Measurements from ENCODE around the gene TGFBR3. TPM values are rescaled to one million over a fixed set of nuclear protein-coding genes. Genes with fewer than 3 reads are reported as not detected.

The TGFBR3 gene
- total and polyA plus RNA-seq, 2 experiments from 2014 or later = 46.8 to 68.3 TPM

DNA sequence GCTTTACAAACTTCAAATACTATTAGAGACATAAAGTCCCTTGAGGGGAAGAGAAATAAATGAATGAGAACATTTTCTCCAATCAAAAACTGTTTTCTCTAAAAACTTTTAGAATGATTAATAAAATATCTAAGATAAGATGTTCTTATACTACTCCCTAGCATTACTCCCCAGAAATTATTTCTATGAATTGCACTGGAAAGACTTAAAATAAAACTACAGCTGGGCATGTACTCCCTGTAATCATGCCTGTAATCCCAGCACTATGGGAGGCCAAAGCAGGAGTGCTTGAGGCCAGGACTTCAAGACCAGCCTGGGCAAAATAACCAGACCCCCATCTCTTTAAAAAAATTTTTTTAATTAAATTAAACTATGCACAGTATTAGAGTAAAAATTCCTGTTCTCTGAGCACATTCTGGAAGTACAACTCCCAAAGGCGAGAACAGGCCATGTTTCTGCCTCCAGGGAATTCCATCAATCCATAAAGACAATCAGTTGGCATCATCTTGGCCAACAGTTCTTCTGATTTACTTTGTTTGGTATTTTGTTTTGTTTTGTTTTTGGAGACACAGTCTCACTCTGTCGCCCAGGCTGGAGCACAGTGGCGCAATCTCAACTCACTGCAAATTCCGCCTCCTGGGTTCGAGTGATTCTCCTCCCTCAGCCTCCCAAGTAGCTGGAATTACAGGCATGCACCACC, 77.9 kb downstream of the TGFBR3 start:
- Histone ChIP-seq H3K9me3 (ENCODE audit: low read depth) (no peaks in the 10 kb centered on the region), H3K4me1 (ENCODE audit: insufficient read depth) (peaks cover 13% of the 10 kb centered on the region), H3K36me3 (replicated peaks; ENCODE audit: insufficient read depth, low read depth) (no peaks in the 10 kb centered on the region), H3K27ac (no peak overlapping the region), H4K20me1 (ENCODE audit: insufficient read depth, poor library complexity, severe bottlenecking) (no peaks in the 10 kb centered on the region), H3K27me3 (no peaks in the 10 kb centered on the region), H3K79me2 (peaks cover 53% of the 10 kb centered on the region), H3K4me3 (no peak overlapping the region), H2AFZ (no peak overlapping the region), H3K4me2 (no peak overlapping the region), H3K9me2 (replicated peaks; ENCODE audit: insufficient read depth) (no peaks in the 10 kb centered on the region)
- no peak for DNase-seq (ENCODE audit: low spot score)
- WGBS (ENCODE audit: low lambda C conversion rate, missing lambda C conversion rate) = 95% methylated on average over 5 of the region's 5 CpGs
- TF ChIP-seq, protein P1, sequence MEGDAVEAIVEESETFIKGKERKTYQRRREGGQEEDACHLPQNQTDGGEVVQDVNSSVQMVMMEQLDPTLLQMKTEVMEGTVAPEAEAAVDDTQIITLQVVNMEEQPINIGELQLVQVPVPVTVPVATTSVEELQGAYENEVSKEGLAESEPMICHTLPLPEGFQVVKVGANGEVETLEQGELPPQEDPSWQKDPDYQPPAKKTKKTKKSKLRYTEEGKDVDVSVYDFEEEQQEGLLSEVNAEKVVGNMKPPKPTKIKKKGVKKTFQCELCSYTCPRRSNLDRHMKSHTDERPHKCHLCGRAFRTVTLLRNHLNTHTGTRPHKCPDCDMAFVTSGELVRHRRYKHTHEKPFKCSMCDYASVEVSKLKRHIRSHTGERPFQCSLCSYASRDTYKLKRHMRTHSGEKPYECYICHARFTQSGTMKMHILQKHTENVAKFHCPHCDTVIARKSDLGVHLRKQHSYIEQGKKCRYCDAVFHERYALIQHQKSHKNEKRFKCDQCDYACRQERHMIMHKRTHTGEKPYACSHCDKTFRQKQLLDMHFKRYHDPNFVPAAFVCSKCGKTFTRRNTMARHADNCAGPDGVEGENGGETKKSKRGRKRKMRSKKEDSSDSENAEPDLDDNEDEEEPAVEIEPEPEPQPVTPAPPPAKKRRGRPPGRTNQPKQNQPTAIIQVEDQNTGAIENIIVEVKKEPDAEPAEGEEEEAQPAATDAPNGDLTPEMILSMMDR (IDR thresholded peaks at IDR 0.05; ENCODE audit: poor library complexity) = no peak
- no peak for TF ChIP-seq EZH2phosphoT487 (IDR thresholded peaks at IDR 0.05; ENCODE audit: low read depth, severe bottlenecking, unreplicated experiment)

DNA sequence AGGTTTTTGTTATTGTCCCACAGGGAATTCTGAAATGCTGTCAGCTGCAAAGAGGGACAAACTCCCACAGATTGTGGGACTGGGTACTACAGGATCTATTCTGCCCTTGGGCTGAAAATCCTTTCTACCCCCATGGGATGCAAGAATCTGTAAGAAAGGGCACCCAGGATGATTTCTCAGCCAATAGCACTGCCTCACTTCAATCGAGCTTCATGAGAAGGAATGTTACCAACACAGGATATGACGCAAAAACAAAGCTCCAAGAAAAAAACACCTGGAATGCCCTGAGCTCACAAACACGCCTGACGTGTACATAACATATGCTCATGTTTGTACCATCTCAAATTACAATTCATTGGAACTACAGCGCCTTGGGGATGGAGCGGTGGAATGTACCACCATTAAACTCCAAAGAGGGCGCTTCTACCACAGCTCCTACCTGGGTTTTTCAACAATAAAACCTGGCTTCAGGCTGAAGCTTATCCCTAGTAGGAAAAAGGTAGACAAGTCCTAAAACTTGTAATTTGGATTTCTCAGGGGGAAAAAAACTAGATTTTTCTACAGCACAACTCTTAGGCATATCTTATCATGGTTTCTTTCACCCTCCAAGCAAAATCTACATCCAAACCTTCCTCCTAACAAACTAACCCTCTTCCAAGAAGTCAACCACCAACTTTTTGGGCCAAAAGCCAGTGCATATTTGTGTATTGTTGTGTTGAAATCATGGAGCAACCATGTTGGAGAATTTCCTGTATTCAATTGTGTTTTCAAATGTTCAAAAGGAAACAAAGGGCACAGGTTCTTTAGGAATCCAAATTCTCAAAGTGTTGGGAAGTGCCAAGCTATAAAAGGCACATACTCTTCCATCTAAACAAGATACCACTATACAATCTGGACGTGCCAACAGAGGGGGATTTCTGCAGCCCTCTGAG, 78.9 kb downstream of the TGFBR3 start:
- Histone ChIP-seq H3K36me3 (replicated peaks; ENCODE audit: insufficient read depth, low read depth) (no peaks in the 10 kb centered on the region), H3K4me3 (no peak overlapping the region), H3K27me3 (no peaks in the 10 kb centered on the region), H3K4me1 (ENCODE audit: insufficient read depth) (peaks cover 13% of the 10 kb centered on the region), H2AFZ (no peak overlapping the region), H3K9me3 (ENCODE audit: low read depth) (no peaks in the 10 kb centered on the region), H3K9me2 (replicated peaks; ENCODE audit: insufficient read depth) (no peaks in the 10 kb centered on the region), H3K79me2 (peaks cover 46% of the 10 kb centered on the region), H4K20me1 (ENCODE audit: insufficient read depth, poor library complexity, severe bottlenecking) (no peaks in the 10 kb centered on the region), H3K27ac (no peak overlapping the region), H3K4me2 (no peak overlapping the region)
- no peak for DNase-seq (ENCODE audit: low spot score)
- WGBS (ENCODE audit: low lambda C conversion rate, missing lambda C conversion rate) = 61% methylated on average over 8 of the region's 8 CpGs
- no peak for TF ChIP-seq EZH2phosphoT487 (IDR thresholded peaks at IDR 0.05; ENCODE audit: low read depth, severe bottlenecking, unreplicated experiment)
- TF ChIP-seq, protein P1 (IDR thresholded peaks at IDR 0.05; ENCODE audit: poor library complexity) = no peak
- no peak for TF ChIP-seq EZH2 (IDR thresholded peaks at IDR 0.05; ENCODE audit: borderline replicate concordance)

DNA sequence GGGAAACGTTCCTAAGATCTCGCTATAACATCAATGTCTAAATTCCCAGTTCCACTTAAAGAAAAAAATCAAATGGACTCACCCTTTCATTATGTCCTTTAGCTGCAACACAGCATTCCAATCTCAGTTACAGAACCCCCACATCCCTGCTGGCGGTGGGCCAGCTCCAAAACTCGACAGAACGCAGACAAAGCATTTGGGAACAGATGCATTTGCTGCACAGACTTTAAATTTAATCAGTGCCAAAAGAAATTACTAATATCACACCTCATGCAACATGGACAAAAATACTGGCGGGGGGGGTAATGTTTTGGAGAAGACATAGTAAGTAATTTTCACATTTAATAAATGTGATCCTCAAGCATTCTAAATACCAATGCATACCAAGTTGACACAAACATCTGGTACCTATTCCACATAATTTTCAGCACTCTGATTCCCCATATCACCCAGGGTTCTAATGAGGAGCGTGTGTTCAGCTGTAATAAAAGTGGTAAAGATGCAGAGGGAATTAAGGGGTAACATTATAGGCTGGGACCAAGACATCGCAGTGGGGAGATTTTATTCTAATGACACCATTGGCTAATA, 79.7 kb downstream of the TGFBR3 start:
- Histone ChIP-seq H3K36me3 (replicated peaks; ENCODE audit: insufficient read depth, low read depth) (no peaks in the 10 kb centered on the region), H3K4me3 (no peak overlapping the region), H3K4me2 (peak overlapping the region; percentile 27), H3K4me1 (ENCODE audit: insufficient read depth) (peaks cover 13% of the 10 kb centered on the region), H3K79me2 (peaks cover 46% of the 10 kb centered on the region), H3K27me3 (no peaks in the 10 kb centered on the region), H4K20me1 (ENCODE audit: insufficient read depth, poor library complexity, severe bottlenecking) (no peaks in the 10 kb centered on the region), H3K27ac (peak overlapping the region; percentile 32), H3K9me2 (replicated peaks; ENCODE audit: insufficient read depth) (no peaks in the 10 kb centered on the region), H3K9me3 (ENCODE audit: low read depth) (no peaks in the 10 kb centered on the region), H2AFZ (no peak overlapping the region)
- DNase-seq (ENCODE audit: low spot score) = no peak
- 31% methylated on average over 8 of the region's 8 CpGs for WGBS (ENCODE audit: low lambda C conversion rate, missing lambda C conversion rate)
- no peak for TF ChIP-seq EZH2 (IDR thresholded peaks at IDR 0.05; ENCODE audit: borderline replicate concordance)
